ENCODE results near the gene GABBR1.
A peak's percentile ranks its signal among the peaks of the same experiment; 100 is the strongest.
"Not testable (repeated sequence)": the region's sequence is repeated elsewhere in the genome, so short reads cannot be mapped to it uniquely, and the experiment has no call there.

The GABBR1 gene
- 4.0 to 41.7 (median 20.3) reads per million in 9 experiments for total RNA-seq

- peak; percentile 40 to 54 (median 48) for DNase-seq
- peak; percentile 77 for ATAC-seq (replicated peaks)
Measured at GRCh38 chr6:29632789-29633533, at the start of gene GABBR1. Gene GABBR1, minus strand, starts transcription at chr6:29633183. Its CDS starts 798 bp downstream, at chr6:29632385.

GRCh38 chr6:29681811-29682210 lies 48.8 kb upstream of the GABBR1 start:
- Mint-ChIP-seq H3K9me3 (no peaks in the 10 kb centered on the region), H3K27ac (no peak overlapping the region), H3K36me3 (ENCODE audit: insufficient read depth) (no peaks in the 10 kb centered on the region), H3K4me3 (no peak overlapping the region), H3K27me3 (peaks cover 12 to 14% of the 10 kb centered on the region in 2 donors), H3K4me1 (ENCODE audit: low read depth in 2 of 2) (peaks cover 8 to 12% of the 10 kb centered on the region in 2 donors)
- ATAC-seq (replicated peaks) = no peak
- DNase-seq = no peak

More at GRCh38 chr6:29632789-29633533, at the start of gene GABBR1:
- H3K4me1 Mint-ChIP-seq (ENCODE audit: low read depth in 2 of 2) = peaks cover 28 to 32% of the 10 kb centered on the region in 2 donors
- peak within 1 kb of the TSS; percentile 79 to 90 for H3K4me3 Mint-ChIP-seq
- H3K36me3 Mint-ChIP-seq (ENCODE audit: insufficient read depth) = no peaks in the 10 kb centered on the region
- no peaks in the 10 kb centered on the region for H3K9me3 Mint-ChIP-seq
- H3K27ac Mint-ChIP-seq = peak within 1 kb of the TSS; percentile 41 to 68
- peaks cover 15 to 20% of the 10 kb centered on the region in 2 donors for H3K27me3 Mint-ChIP-seq

- H3K4me1 Mint-ChIP-seq (ENCODE audit: low read depth in 2 of 2) = peaks cover 12 to 13% of the 10 kb centered on the region in 2 donors
- H3K27me3 Mint-ChIP-seq = peaks cover 12 to 14% of the 10 kb centered on the region in 2 donors
- H3K36me3 Mint-ChIP-seq (ENCODE audit: insufficient read depth) = no peaks in the 10 kb centered on the region
- no peaks in the 10 kb centered on the region for H3K9me3 Mint-ChIP-seq
- DNase-seq = no peak
- ATAC-seq (replicated peaks) = no peak
- no peak within 1 kb of the TSS for H3K27ac Mint-ChIP-seq
- H3K4me3 Mint-ChIP-seq = peak within 1 kb of the TSS in 1 of 2 donors; percentile 66
Measured at GRCh38 chr6:29680904-29681303, 47.9 kb upstream of the GABBR1 start, which contains the start of gene ZFP57. Gene ZFP57, minus strand, starts transcription at chr6:29681152. Its CDS starts 4,149 bp downstream, at chr6:29677003.

GRCh38 chr6:29680416-29680815 lies 47.4 kb upstream of the GABBR1 start:
- DNase-seq (no peak), ATAC-seq (replicated peaks) (no peak)
- Mint-ChIP-seq H3K27ac (no peak overlapping the region), H3K27me3 (peaks cover 12 to 14% of the 10 kb centered on the region in 2 donors), H3K36me3 (ENCODE audit: insufficient read depth) (no peaks in the 10 kb centered on the region), H3K9me3 (no peaks in the 10 kb centered on the region), H3K4me1 (ENCODE audit: low read depth in 2 of 2) (peaks cover 12 to 13% of the 10 kb centered on the region in 2 donors), H3K4me3 (peak overlapping the region in 1 of 2 donors; percentile 66)

- no peak overlapping the region for H3K4me3 Mint-ChIP-seq
- no peak for ATAC-seq (replicated peaks)
- no peak for DNase-seq
- H3K4me1 Mint-ChIP-seq (ENCODE audit: low read depth in 2 of 2) = peaks cover 12 to 13% of the 10 kb centered on the region in 2 donors
- H3K9me3 Mint-ChIP-seq = no peaks in the 10 kb centered on the region
- peaks cover 12 to 14% of the 10 kb centered on the region in 2 donors for H3K27me3 Mint-ChIP-seq
- no peaks in the 10 kb centered on the region for H3K36me3 Mint-ChIP-seq (ENCODE audit: insufficient read depth)
- H3K27ac Mint-ChIP-seq = no peak overlapping the region
Measured at GRCh38 chr6:29679962-29680361, 47.0 kb upstream of the GABBR1 start.

- H3K27me3 Mint-ChIP-seq = peaks cover 12 to 14% of the 10 kb centered on the region in 2 donors
- no peak overlapping the region for H3K4me3 Mint-ChIP-seq
- ATAC-seq (replicated peaks) = no peak
- no peak for DNase-seq
- H3K4me1 Mint-ChIP-seq (ENCODE audit: low read depth in 2 of 2) = peaks cover 8 to 9% of the 10 kb centered on the region in 2 donors
- no peak overlapping the region for H3K27ac Mint-ChIP-seq
- no peaks in the 10 kb centered on the region for H3K9me3 Mint-ChIP-seq
- no peaks in the 10 kb centered on the region for H3K36me3 Mint-ChIP-seq (ENCODE audit: insufficient read depth)
Measured at GRCh38 chr6:29678114-29678513, 45.1 kb upstream of the GABBR1 start.

GRCh38 chr6:29676981-29677601 lies 44.1 kb upstream of the GABBR1 start:
- no peak overlapping the region for H3K4me3 Mint-ChIP-seq

GRCh38 chr6:29675561-29675960 lies 42.6 kb upstream of the GABBR1 start:
- H3K36me3 Mint-ChIP-seq (ENCODE audit: insufficient read depth) = no peaks in the 10 kb centered on the region
- peaks cover 6 to 9% of the 10 kb centered on the region in 2 donors for H3K4me1 Mint-ChIP-seq (ENCODE audit: low read depth in 2 of 2)

More at GRCh38 chr6:29676981-29677601, 44.1 kb upstream of the GABBR1 start:
- H3K4me1 Mint-ChIP-seq (ENCODE audit: low read depth in 2 of 2) = peaks cover 8 to 9% of the 10 kb centered on the region in 2 donors
- peak overlapping the region; percentile 51 to 82 for H3K27ac Mint-ChIP-seq
- DNase-seq = no peak
- no peaks in the 10 kb centered on the region for H3K9me3 Mint-ChIP-seq
- H3K27me3 Mint-ChIP-seq = peaks cover 14 to 19% of the 10 kb centered on the region in 2 donors
- no peak for ATAC-seq (replicated peaks)
- no peaks in the 10 kb centered on the region for H3K36me3 Mint-ChIP-seq (ENCODE audit: insufficient read depth)

GRCh38 chr6:29674008-29674407 lies 41.0 kb upstream of the GABBR1 start:
- H3K27ac Mint-ChIP-seq = no peak overlapping the region
- H3K36me3 Mint-ChIP-seq (ENCODE audit: insufficient read depth) = no peaks in the 10 kb centered on the region
- ATAC-seq (replicated peaks) = no peak

More at GRCh38 chr6:29675561-29675960, 42.6 kb upstream of the GABBR1 start:
- no peak overlapping the region for H3K4me3 Mint-ChIP-seq
- no peak overlapping the region for H3K27ac Mint-ChIP-seq
- DNase-seq = no peak
- ATAC-seq (replicated peaks) = no peak
- peaks cover 23 to 27% of the 10 kb centered on the region in 2 donors for H3K27me3 Mint-ChIP-seq
- H3K9me3 Mint-ChIP-seq = no peaks in the 10 kb centered on the region

GRCh38 chr6:29673161-29673560 lies 40.2 kb upstream of the GABBR1 start:
- no peak for ATAC-seq (replicated peaks)
- Mint-ChIP-seq H3K36me3 (ENCODE audit: insufficient read depth) (no peaks in the 10 kb centered on the region), H3K4me3 (no peak overlapping the region), H3K4me1 (ENCODE audit: low read depth in 2 of 2) (peaks cover 5 to 9% of the 10 kb centered on the region in 2 donors), H3K27me3 (peaks cover 27 to 35% of the 10 kb centered on the region in 2 donors), H3K9me3 (no peaks in the 10 kb centered on the region), H3K27ac (no peak overlapping the region)
- DNase-seq = no peak

More at GRCh38 chr6:29674008-29674407, 41.0 kb upstream of the GABBR1 start:
- Mint-ChIP-seq H3K4me3 (no peak overlapping the region), H3K27me3 (peaks cover 23 to 30% of the 10 kb centered on the region in 2 donors), H3K4me1 (ENCODE audit: low read depth in 2 of 2) (peaks cover 5 to 9% of the 10 kb centered on the region in 2 donors), H3K9me3 (no peaks in the 10 kb centered on the region)
- no peak for DNase-seq

- not testable (repeated sequence) for H3K27ac Mint-ChIP-seq; DNase-seq; H3K36me3 Mint-ChIP-seq (ENCODE audit: insufficient read depth); H3K9me3 Mint-ChIP-seq; H3K4me1 Mint-ChIP-seq (ENCODE audit: low read depth in 2 of 2); H3K4me3 Mint-ChIP-seq; ATAC-seq (replicated peaks)
- peaks cover 36 to 45% of the 10 kb centered on the region in 2 donors for H3K27me3 Mint-ChIP-seq
Measured at GRCh38 chr6:29672116-29672515, 39.1 kb upstream of the GABBR1 start.

- no peak overlapping the region for H3K27ac Mint-ChIP-seq
Measured at GRCh38 chr6:29671026-29671425, 38.0 kb upstream of the GABBR1 start.

GRCh38 chr6:29667158-29667557 lies 34.2 kb upstream of the GABBR1 start:
- Mint-ChIP-seq H3K4me3 (no peak overlapping the region), H3K9me3 (no peaks in the 10 kb centered on the region), H3K27me3 (peaks cover 49 to 68% of the 10 kb centered on the region in 2 donors), H3K4me1 (ENCODE audit: low read depth in 2 of 2) (no peaks in the 10 kb centered on the region), H3K27ac (no peak overlapping the region), H3K36me3 (ENCODE audit: insufficient read depth) (no peaks in the 10 kb centered on the region)
- DNase-seq = no peak
- ATAC-seq (replicated peaks) = no peak

More at GRCh38 chr6:29671026-29671425, 38.0 kb upstream of the GABBR1 start:
- H3K36me3 Mint-ChIP-seq (ENCODE audit: insufficient read depth) = no peaks in the 10 kb centered on the region
- H3K9me3 Mint-ChIP-seq = no peaks in the 10 kb centered on the region
- DNase-seq = no peak
- H3K4me1 Mint-ChIP-seq (ENCODE audit: low read depth in 2 of 2) = no peaks in the 10 kb centered on the region
- no peak for ATAC-seq (replicated peaks)
- peaks cover 36 to 50% of the 10 kb centered on the region in 2 donors for H3K27me3 Mint-ChIP-seq
- no peak overlapping the region for H3K4me3 Mint-ChIP-seq

Data from effector memory CD8-positive, alpha-beta T cell (primary cell).